ENCODE measurements around the gene MATN4.

MATN4 gene

DNA sequence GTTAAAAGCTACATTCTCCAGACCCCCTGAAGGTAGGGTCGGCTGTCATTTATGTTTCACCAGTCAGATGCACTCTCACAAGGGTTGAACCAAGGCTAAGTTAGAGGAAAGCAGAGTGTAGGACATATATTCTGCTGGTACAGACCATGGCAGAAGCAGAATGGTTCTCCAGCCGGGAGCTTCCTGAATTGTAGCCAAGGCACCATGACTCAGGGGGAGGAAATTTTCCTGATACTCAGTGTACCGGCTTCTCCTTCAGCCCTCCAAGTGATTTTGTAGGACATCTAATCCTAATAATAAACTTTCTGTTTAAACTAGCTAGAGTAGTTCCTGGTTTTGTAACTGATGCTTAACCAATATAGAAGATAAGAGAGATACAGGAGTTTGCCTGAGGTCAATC, 39.6 kb downstream of the MATN4 start:
- Histone ChIP-seq H3K27me3 (ENCODE audit: control insufficient read depth in 1 of 2, insufficient read depth in 1 of 2, low read length in 2 of 2) (peaks cover 29 to 30% of the 10 kb centered on the region in 2 experiments), H3K4me2 (ENCODE audit: low read length, poor library complexity, severe bottlenecking) (no peak overlapping the region), H3K18ac (ENCODE audit: low read depth in 1 of 2, low read length in 2 of 2) (no peak overlapping the region), H3K36me3 (ENCODE audit: control insufficient read depth in 1 of 2, insufficient read depth in 2 of 2, low read depth in 1 of 2, low read length in 2 of 2) (no peaks in the 10 kb centered on the region), H3K14ac (ENCODE audit: low read length in 2 of 2) (no peak overlapping the region), H2AFZ (ENCODE audit: low read depth, low read length) (no peak overlapping the region), H3K9me3 (ENCODE audit: control insufficient read depth, low read length) (no peaks in the 10 kb centered on the region), H3K4me3 (ENCODE audit: insufficient read depth in 1 of 2, low read depth in 1 of 2, low read length in 2 of 2) (no peak overlapping the region), H3K9ac (ENCODE audit: low read length) (no peak overlapping the region), H4K91ac (ENCODE audit: low read length) (no peak overlapping the region), H3K79me1 (replicated peaks; ENCODE audit: low read length, poor library complexity, severe bottlenecking) (no peaks in the 10 kb centered on the region), H2BK12ac (ENCODE audit: low read length in 2 of 2) (no peak overlapping the region), H3K4me1 (ENCODE audit: control insufficient read depth, insufficient read depth, low read depth, low read length) (no peaks in the 10 kb centered on the region), H3K27ac (ENCODE audit: low read length, poor library complexity, severe bottlenecking) (no peak overlapping the region), H3K4ac (ENCODE audit: low read depth in 1 of 2, low read length in 2 of 2) (no peak overlapping the region), H3K23ac (ENCODE audit: low read length in 2 of 2) (no peak overlapping the region), H2BK5ac (ENCODE audit: low read depth, low read length, poor library complexity, severe bottlenecking) (no peak overlapping the region), H2BK120ac (ENCODE audit: low read depth, low read length) (no peak overlapping the region), H2BK15ac (ENCODE audit: low read depth, poor library complexity, severe bottlenecking) (no peak overlapping the region), H2AK5ac (ENCODE audit: low read length, severe bottlenecking) (no peak overlapping the region), H4K8ac (ENCODE audit: low read length) (no peak overlapping the region)
- DNase-seq, result no peak
- WGBS, result 25% methylated on average over 1 of the region's 3 CpGs

DNA sequence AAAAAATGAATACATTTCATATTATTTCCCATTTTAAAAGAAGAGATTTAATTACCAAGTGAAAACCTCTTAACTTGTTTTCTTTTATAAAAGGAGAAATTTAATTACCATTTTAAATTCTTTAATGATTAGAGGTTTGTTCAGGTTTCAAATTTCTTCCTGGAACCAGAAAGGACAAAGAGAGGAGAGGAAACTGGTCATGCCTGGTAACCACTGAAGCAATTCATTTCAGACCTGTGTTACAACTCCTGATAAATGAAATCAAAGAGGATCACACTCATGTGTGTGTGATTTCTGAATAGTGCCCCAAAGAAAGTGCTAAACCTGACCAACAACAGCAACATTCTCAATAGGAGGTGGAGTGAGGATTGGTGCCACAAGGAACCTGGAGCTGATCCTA, 41.1 kb downstream of the MATN4 start:
- Histone ChIP-seq H3K4me1 (ENCODE audit: control insufficient read depth, insufficient read depth, low read depth, low read length) (no peaks in the 10 kb centered on the region), H4K8ac (ENCODE audit: low read length) (no peak overlapping the region), H2BK15ac (ENCODE audit: low read depth, poor library complexity, severe bottlenecking) (no peak overlapping the region), H3K9ac (ENCODE audit: low read length) (no peak overlapping the region), H3K27ac (ENCODE audit: low read length, poor library complexity, severe bottlenecking) (no peak overlapping the region), H3K36me3 (ENCODE audit: control insufficient read depth in 1 of 2, insufficient read depth in 2 of 2, low read depth in 1 of 2, low read length in 2 of 2) (no peaks in the 10 kb centered on the region), H4K91ac (ENCODE audit: low read length) (no peak overlapping the region), H3K4me3 (ENCODE audit: insufficient read depth in 1 of 2, low read depth in 1 of 2, low read length in 2 of 2) (no peak overlapping the region), H3K4ac (ENCODE audit: low read depth in 1 of 2, low read length in 2 of 2) (no peak overlapping the region), H3K27me3 (ENCODE audit: control insufficient read depth in 1 of 2, insufficient read depth in 1 of 2, low read length in 2 of 2) (peaks cover 17 to 24% of the 10 kb centered on the region in 2 experiments), H3K9me3 (ENCODE audit: control insufficient read depth, low read length) (no peaks in the 10 kb centered on the region), H2AK5ac (ENCODE audit: low read length, severe bottlenecking) (no peak overlapping the region), H3K79me1 (replicated peaks; ENCODE audit: low read length, poor library complexity, severe bottlenecking) (no peaks in the 10 kb centered on the region), H3K18ac (ENCODE audit: low read depth in 1 of 2, low read length in 2 of 2) (no peak overlapping the region), H3K4me2 (ENCODE audit: low read length, poor library complexity, severe bottlenecking) (no peak overlapping the region), H3K23ac (ENCODE audit: low read length in 2 of 2) (no peak overlapping the region), H3K14ac (ENCODE audit: low read length in 2 of 2) (no peak overlapping the region), H2BK12ac (ENCODE audit: low read length in 2 of 2) (no peak overlapping the region), H2AFZ (ENCODE audit: low read depth, low read length) (no peak overlapping the region), H2BK120ac (ENCODE audit: low read depth, low read length) (no peak overlapping the region), H2BK5ac (ENCODE audit: low read depth, low read length, poor library complexity, severe bottlenecking) (no peak overlapping the region)
- no peak for DNase-seq

DNA sequence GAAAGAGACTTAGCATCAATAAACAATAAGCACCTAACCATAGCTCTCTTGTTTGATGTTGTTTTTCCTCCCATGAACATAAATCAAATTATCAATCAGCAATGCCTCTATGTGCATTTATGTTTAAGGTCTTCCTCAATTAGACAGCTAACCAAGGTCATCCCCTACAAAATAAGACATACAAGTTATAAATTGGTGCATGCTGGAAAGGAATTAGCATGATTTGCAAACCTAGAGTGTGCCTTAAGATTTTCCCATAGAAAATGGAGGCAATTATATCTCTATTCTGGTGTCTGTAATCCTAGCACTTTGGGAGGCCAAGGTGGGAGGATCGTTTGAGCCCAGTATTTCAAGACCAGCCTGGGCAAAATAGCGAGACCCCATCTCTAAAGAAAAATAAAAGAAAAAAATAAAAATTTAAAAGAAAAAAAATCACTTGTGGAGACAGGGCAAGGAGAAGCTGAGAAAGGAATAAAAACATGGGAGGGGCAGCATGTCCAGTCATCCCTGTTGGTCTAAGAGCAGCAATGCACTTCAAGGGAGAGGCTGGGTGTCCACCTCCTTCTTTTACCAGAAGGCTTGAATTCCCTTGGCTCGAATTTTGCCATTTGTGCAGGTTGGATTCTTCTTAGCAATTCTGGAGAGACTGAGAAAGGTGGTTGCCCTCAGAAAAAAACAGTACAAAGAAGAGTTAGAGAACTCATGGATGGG, 44.4 kb downstream of the MATN4 start:
- Histone ChIP-seq H3K18ac (ENCODE audit: low read depth in 1 of 2, low read length in 2 of 2) (no peak overlapping the region), H3K14ac (ENCODE audit: low read length in 2 of 2) (no peak overlapping the region), H4K91ac (ENCODE audit: low read length) (no peak overlapping the region), H3K36me3 (ENCODE audit: control insufficient read depth in 1 of 2, insufficient read depth in 2 of 2, low read depth in 1 of 2, low read length in 2 of 2) (no peaks in the 10 kb centered on the region), H3K9ac (ENCODE audit: low read length) (no peak overlapping the region), H3K9me3 (ENCODE audit: control insufficient read depth, low read length) (no peaks in the 10 kb centered on the region), H4K8ac (ENCODE audit: low read length) (no peak overlapping the region), H3K4me1 (ENCODE audit: control insufficient read depth, insufficient read depth, low read depth, low read length) (no peaks in the 10 kb centered on the region), H3K27me3 (ENCODE audit: control insufficient read depth in 1 of 2, insufficient read depth in 1 of 2, low read length in 2 of 2) (peaks cover 26 to 52% of the 10 kb centered on the region in 2 experiments), H3K27ac (ENCODE audit: low read length, poor library complexity, severe bottlenecking) (no peak overlapping the region), H2BK15ac (ENCODE audit: low read depth, poor library complexity, severe bottlenecking) (no peak overlapping the region), H2BK12ac (ENCODE audit: low read length in 2 of 2) (no peak overlapping the region), H3K4ac (ENCODE audit: low read depth in 1 of 2, low read length in 2 of 2) (no peak overlapping the region), H2AK5ac (ENCODE audit: low read length, severe bottlenecking) (no peak overlapping the region), H2BK5ac (ENCODE audit: low read depth, low read length, poor library complexity, severe bottlenecking) (no peak overlapping the region), H2BK120ac (ENCODE audit: low read depth, low read length) (no peak overlapping the region), H3K79me1 (replicated peaks; ENCODE audit: low read length, poor library complexity, severe bottlenecking) (no peaks in the 10 kb centered on the region), H3K4me2 (ENCODE audit: low read length, poor library complexity, severe bottlenecking) (no peak overlapping the region), H2AFZ (ENCODE audit: low read depth, low read length) (no peak overlapping the region), H3K4me3 (ENCODE audit: insufficient read depth in 1 of 2, low read depth in 1 of 2, low read length in 2 of 2) (no peak overlapping the region), H3K23ac (ENCODE audit: low read length in 2 of 2) (no peak overlapping the region)
- no peak for DNase-seq
- WGBS, result 42% methylated on average over 1 of the region's 3 CpGs

DNA sequence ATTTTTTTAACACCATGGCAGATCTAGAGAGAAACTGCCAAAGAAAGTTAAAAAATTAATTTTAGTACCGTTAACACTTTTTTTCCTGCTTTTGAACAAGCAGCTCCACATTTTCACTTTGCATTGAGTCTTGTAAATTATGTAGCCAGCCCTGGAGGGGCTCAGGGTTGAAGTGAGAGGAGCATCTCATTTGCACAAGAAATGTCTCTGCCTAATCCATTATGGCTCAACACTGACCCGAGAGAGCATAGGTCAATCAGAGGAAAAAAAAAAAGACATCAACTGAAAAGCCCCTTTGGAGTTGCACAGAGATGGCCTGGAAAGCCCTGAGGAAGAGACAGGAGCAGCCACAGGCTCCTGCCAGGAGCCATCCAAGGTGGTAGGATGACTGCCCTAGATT, 49.4 kb downstream of the MATN4 start:
- no peak overlapping the region for H4K8ac ChIP-seq (ENCODE audit: low read length)
- no peak overlapping the region for H2BK15ac ChIP-seq (ENCODE audit: low read depth, poor library complexity, severe bottlenecking)
- H3K18ac ChIP-seq (ENCODE audit: low read depth in 1 of 2, low read length in 2 of 2), result no peak overlapping the region
- no peak overlapping the region for H2AK5ac ChIP-seq (ENCODE audit: low read length, severe bottlenecking)
- no peak overlapping the region for H3K4me3 ChIP-seq (ENCODE audit: insufficient read depth in 1 of 2, low read depth in 1 of 2, low read length in 2 of 2)
- 74% methylated on average over 2 of the region's 2 CpGs for WGBS
- H3K27me3 ChIP-seq (ENCODE audit: control insufficient read depth in 1 of 2, insufficient read depth in 1 of 2, low read length in 2 of 2), result peaks cover 17 to 60% of the 10 kb centered on the region in 2 experiments
- H4K91ac ChIP-seq (ENCODE audit: low read length), result no peak overlapping the region
- no peaks in the 10 kb centered on the region for H3K36me3 ChIP-seq (ENCODE audit: control insufficient read depth in 1 of 2, insufficient read depth in 2 of 2, low read depth in 1 of 2, low read length in 2 of 2)
- H2AFZ ChIP-seq (ENCODE audit: low read depth, low read length), result no peak overlapping the region
- H3K27ac ChIP-seq (ENCODE audit: low read length, poor library complexity, severe bottlenecking), result no peak overlapping the region
- no peak overlapping the region for H3K9ac ChIP-seq (ENCODE audit: low read length)
- no peak overlapping the region for H2BK120ac ChIP-seq (ENCODE audit: low read depth, low read length)
- no peak for DNase-seq
- no peak overlapping the region for H3K4ac ChIP-seq (ENCODE audit: low read depth in 1 of 2, low read length in 2 of 2)
- H3K4me2 ChIP-seq (ENCODE audit: low read length, poor library complexity, severe bottlenecking), result no peak overlapping the region
- no peak overlapping the region for H3K14ac ChIP-seq (ENCODE audit: low read length in 2 of 2)
- no peaks in the 10 kb centered on the region for H3K4me1 ChIP-seq (ENCODE audit: control insufficient read depth, insufficient read depth, low read depth, low read length)
- no peak overlapping the region for H2BK5ac ChIP-seq (ENCODE audit: low read depth, low read length, poor library complexity, severe bottlenecking)
- no peak overlapping the region for H2BK12ac ChIP-seq (ENCODE audit: low read length in 2 of 2)
- H3K9me3 ChIP-seq (ENCODE audit: control insufficient read depth, low read length), result no peaks in the 10 kb centered on the region
- H3K79me1 ChIP-seq (replicated peaks; ENCODE audit: low read length, poor library complexity, severe bottlenecking), result no peaks in the 10 kb centered on the region
- no peak overlapping the region for H3K23ac ChIP-seq (ENCODE audit: low read length in 2 of 2)

Measured in mesenchymal stem cell (in vitro differentiated cells and primary cell).